GM18861 (cell line): ENCODE measurements around the gene MRPL33.

Experiments used
- ATAC-seq: cut with Tn5 transposase; IDR thresholded peaks from one replicate; pipeline ENCODE4 v1.9.1; 2021; ENCODE audit not compliant: unreplicated experiment

The MRPL33 gene

GRCh38 chr2:27776097-27776496 lies 4.6 kb downstream of the MRPL33 start:
- no peak for ATAC-seq

GRCh38 chr2:27776696-27777095 lies 5.2 kb downstream of the MRPL33 start:
- no peak for ATAC-seq

- ATAC-seq, result no peak
Observed at GRCh38 chr2:27779417-27780055, 8.0 kb downstream of the MRPL33 start.

GRCh38 chr2:27781496-27781895 lies 10.0 kb downstream of the MRPL33 start:
- no peak for ATAC-seq

GRCh38 chr2:27782701-27783100 lies 11.2 kb downstream of the MRPL33 start:
- no peak for ATAC-seq

GRCh38 chr2:27790796-27791195 lies 19.3 kb downstream of the MRPL33 start:
- no peak for ATAC-seq

GRCh38 chr2:27792759-27793158 lies 21.2 kb downstream of the MRPL33 start:
- ATAC-seq, result no peak

- no peak for ATAC-seq
Observed at GRCh38 chr2:27795093-27795834, 23.7 kb downstream of the MRPL33 start.

- ATAC-seq, result no peak
Observed at GRCh38 chr2:27795868-27796277, 24.4 kb downstream of the MRPL33 start.

- no peak for ATAC-seq
Observed at GRCh38 chr2:27796791-27797765, 25.6 kb downstream of the MRPL33 start.

GRCh38 chr2:27797841-27798240 lies 26.3 kb downstream of the MRPL33 start:
- ATAC-seq, result no peak

GRCh38 chr2:27798486-27798885 lies 27.0 kb downstream of the MRPL33 start:
- ATAC-seq, result no peak

- no peak for ATAC-seq
Observed at GRCh38 chr2:27798948-27799645, 27.6 kb downstream of the MRPL33 start.

GRCh38 chr2:27799646-27800010 lies 28.1 kb downstream of the MRPL33 start:
- ATAC-seq, result no peak

- no peak for ATAC-seq
Observed at GRCh38 chr2:27800856-27801255, 29.3 kb downstream of the MRPL33 start.

- no peak for ATAC-seq
Observed at GRCh38 chr2:27802547-27802946, 31.0 kb downstream of the MRPL33 start.

- no peak for ATAC-seq
Observed at GRCh38 chr2:27803046-27803445, 31.5 kb downstream of the MRPL33 start.

- no peak for ATAC-seq
Observed at GRCh38 chr2:27804146-27804545, 32.6 kb downstream of the MRPL33 start.

- no peak for ATAC-seq
Observed at GRCh38 chr2:27805180-27805579, 33.7 kb downstream of the MRPL33 start.

- ATAC-seq, result no peak
Observed at GRCh38 chr2:27806311-27807059, 35.0 kb downstream of the MRPL33 start.
